Body of pancreas (tissue), 4 donors: ENCODE results near the gene TRIM37. TPM values are rescaled to one million over a fixed set of nuclear protein-coding genes. Genes with fewer than 3 reads are reported as not detected.

ENCODE experiments used
- ATAC-seq: fragments of 150-250 bp; one replicate; pipeline ENCODE4 v1.9.1; 2016
- DNase-seq, 4 donors: peaks; one replicate each; pipeline ENCODE4 v3.0.0-alpha.2; 2019
- H3K27ac ChIP-seq, 4 donors: fragments of 200-600 bp; sonication (generic); 1 replicate in 3 of 4; 2 replicates in 1 of 4; pipeline versions ENCODE4 v1.5.1 to v1.6.1; 2016 to 2019; ENCODE audit warnings: mild to moderate bottlenecking in 1 of 4, mixed read lengths in 1 of 4, moderate library complexity in 1 of 4
- H3K27me3 ChIP-seq, 2 donors: fragments of 200-600 bp; sonication (generic); one replicate each; pipeline ENCODE4 v1.6.0; 2016; ENCODE audit warnings: mild to moderate bottlenecking in 1 of 2
- H3K36me3 ChIP-seq, 2 donors: fragments of 200-600 bp; sonication (generic); replicated peaks in 1 of 2; 2 replicates each; pipeline ENCODE4 v1.5.1; 2016; ENCODE audit warnings: low read depth in 2 of 2; ENCODE audit not compliant: insufficient read depth in 1 of 2
- H3K4me1 ChIP-seq: fragments of 200-600 bp; sonication (generic); one replicate; pipeline ENCODE4 v1.6.0; 2016
- H3K4me3 ChIP-seq, 2 donors: fragments of 200-600 bp; sonication (generic); 1 replicate in 1 of 2; 2 replicates in 1 of 2; pipeline ENCODE4 v1.5.1; 2016 to 2019
- H3K9me3 ChIP-seq, 3 donors: fragments of 200-600 bp; sonication (generic); 1 replicate in 2 of 3; 2 replicates in 1 of 3; pipeline ENCODE4 v1.5.1; 2016
- CTCF ChIP-seq, 7 experiments: fragments of 450-650 bp in 4 of 7; fragments of 200-600 bp in 3 of 7; sonication (generic) in 3 of 7; IDR thresholded peaks; one replicate each; pipeline ENCODE4 v1.5.1; 2016 to 2019; ENCODE audit warnings: antibody characterized with exemption in 7 of 7
- POLR2A ChIP-seq, 3 donors: fragments of 450-650 bp; IDR thresholded peaks; one replicate each; pipeline ENCODE4 v1.6.1; 2016; ENCODE audit warnings: antibody characterized with exemption in 3 of 3, mild to moderate bottlenecking in 2 of 3
- WGBS, 2 donors: methylation state at CpG; one replicate each; pipeline ENCODE4 v1.1.5; 2017; 5-methylcytosine and 5-hydroxymethylcytosine counted together
- intact Hi-C: fragments of 100-400 bp; cut with DNase I; formaldehyde crosslinking; loops from one replicate; pipeline ENCODE4 v1.15.1; 2023
- total RNA-seq, 2 donors: library from RNA; depleted of rRNA; stranded (reverse); fragments of >200 nt; gene quantifications; one replicate each; pipeline ENCODE4 v1.1.0, GENCODE V29; 2016

Gene TRIM37
- total RNA-seq, 2 donors from 2014 or later: 11.7 to 12.2 TPM

DNA sequence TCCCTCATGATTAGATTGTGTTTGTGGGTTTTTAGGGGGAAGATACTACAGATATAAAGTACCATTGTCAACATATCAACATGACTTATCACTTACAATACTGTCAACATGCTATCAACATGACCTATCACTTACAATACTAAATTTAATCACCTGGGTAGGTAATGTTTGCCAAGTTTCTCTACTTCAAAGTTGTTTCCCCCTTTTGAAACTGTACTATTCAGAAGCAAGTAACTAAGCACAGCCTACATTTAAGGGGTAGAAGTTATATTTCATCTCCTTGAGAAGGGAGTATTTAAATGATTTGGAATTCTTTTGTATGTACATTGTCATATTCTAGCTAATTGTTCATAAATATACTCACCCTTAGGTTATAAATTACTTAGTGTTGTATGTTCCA lies 68.7 kb downstream of the TRIM37 start:
- no peak overlapping the region for H3K4me3 ChIP-seq
- H3K36me3 ChIP-seq: peaks cover 0 to 8% of the 10 kb centered on the region in 2 donors
- H3K4me1 ChIP-seq: peaks cover 12% of the 10 kb centered on the region
- H3K9me3 ChIP-seq: no peaks in the 10 kb centered on the region
- intact Hi-C loops: no loop called here
- no peak for ATAC-seq
- TF ChIP-seq CTCF (IDR thresholded peaks at IDR 0.05) (no peak), POLR2A (IDR thresholded peaks at IDR 0.05) (no peak)
- no peak for DNase-seq
- H3K27ac ChIP-seq: no peak overlapping the region
- no peaks in the 10 kb centered on the region for H3K27me3 ChIP-seq

GRCh38 chr17:59030811-59031210 lies 75.9 kb downstream of the TRIM37 start:
- DNase-seq (no peak), ATAC-seq (no peak)
- H3K27ac ChIP-seq: no peak overlapping the region
- intact Hi-C loops: no loop called here
- 94 to 100% methylated on average over 1 of the region's 1 CpG for WGBS, 2 donors
- no peaks in the 10 kb centered on the region for H3K36me3 ChIP-seq
- H3K4me3 ChIP-seq: no peak overlapping the region
- H3K9me3 ChIP-seq: no peaks in the 10 kb centered on the region
- no peaks in the 10 kb centered on the region for H3K27me3 ChIP-seq
- H3K4me1 ChIP-seq: no peaks in the 10 kb centered on the region
- TF ChIP-seq CTCF (IDR thresholded peaks at IDR 0.05): no peak
- TF ChIP-seq POLR2A (IDR thresholded peaks at IDR 0.05): no peak

DNA sequence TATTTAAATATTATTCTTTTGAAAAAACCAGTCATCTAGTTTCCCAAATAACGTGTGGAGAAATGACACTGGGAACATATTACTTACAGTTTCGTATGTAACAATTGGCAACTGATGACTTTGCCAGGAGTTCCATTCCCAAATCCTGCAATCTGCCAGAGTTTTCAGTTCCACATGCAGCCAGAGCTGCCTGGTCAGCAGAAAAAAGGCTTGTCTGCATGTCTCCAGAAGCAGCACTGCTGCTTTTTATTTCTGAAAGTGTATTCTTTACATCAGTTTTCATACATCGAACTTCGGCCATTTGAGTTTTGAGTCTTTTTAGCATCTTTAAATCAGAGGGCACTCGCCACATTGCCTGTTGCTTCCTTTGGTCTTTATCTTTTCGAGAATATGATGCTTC lies 78.4 kb downstream of the TRIM37 start:
- Histone ChIP-seq H3K4me1 (no peaks in the 10 kb centered on the region), H3K4me3 (no peak overlapping the region), H3K27ac (no peak overlapping the region), H3K9me3 (no peaks in the 10 kb centered on the region), H3K36me3 (no peaks in the 10 kb centered on the region), H3K27me3 (no peaks in the 10 kb centered on the region)
- WGBS, 2 donors: 89 to 92% methylated on average over 6 of the region's 6 CpGs
- intact Hi-C loops: loop anchor here (10.0 kb wide), 1 partner anchor 64 kb away; no protein-coding TSS in a partner anchor
- ATAC-seq (no peak), DNase-seq (no peak)
- TF ChIP-seq CTCF (IDR thresholded peaks at IDR 0.05) (no peak), POLR2A (IDR thresholded peaks at IDR 0.05) (no peak)

GRCh38 chr17:59027750-59028149 lies 78.9 kb downstream of the TRIM37 start:
- Histone ChIP-seq H3K27me3 (no peaks in the 10 kb centered on the region), H3K36me3 (no peaks in the 10 kb centered on the region), H3K27ac (no peak overlapping the region), H3K4me1 (no peaks in the 10 kb centered on the region), H3K4me3 (no peak overlapping the region), H3K9me3 (no peaks in the 10 kb centered on the region)
- 76 to 78% methylated on average over 4 of the region's 4 CpGs for WGBS, 2 donors
- DNase-seq (no peak), ATAC-seq (no peak)
- intact Hi-C loops: loop anchor here (10.0 kb wide), 1 partner anchor 63 kb away; no protein-coding TSS in a partner anchor
- TF ChIP-seq POLR2A (IDR thresholded peaks at IDR 0.05) (no peak), CTCF (IDR thresholded peaks at IDR 0.05) (no peak)

DNA sequence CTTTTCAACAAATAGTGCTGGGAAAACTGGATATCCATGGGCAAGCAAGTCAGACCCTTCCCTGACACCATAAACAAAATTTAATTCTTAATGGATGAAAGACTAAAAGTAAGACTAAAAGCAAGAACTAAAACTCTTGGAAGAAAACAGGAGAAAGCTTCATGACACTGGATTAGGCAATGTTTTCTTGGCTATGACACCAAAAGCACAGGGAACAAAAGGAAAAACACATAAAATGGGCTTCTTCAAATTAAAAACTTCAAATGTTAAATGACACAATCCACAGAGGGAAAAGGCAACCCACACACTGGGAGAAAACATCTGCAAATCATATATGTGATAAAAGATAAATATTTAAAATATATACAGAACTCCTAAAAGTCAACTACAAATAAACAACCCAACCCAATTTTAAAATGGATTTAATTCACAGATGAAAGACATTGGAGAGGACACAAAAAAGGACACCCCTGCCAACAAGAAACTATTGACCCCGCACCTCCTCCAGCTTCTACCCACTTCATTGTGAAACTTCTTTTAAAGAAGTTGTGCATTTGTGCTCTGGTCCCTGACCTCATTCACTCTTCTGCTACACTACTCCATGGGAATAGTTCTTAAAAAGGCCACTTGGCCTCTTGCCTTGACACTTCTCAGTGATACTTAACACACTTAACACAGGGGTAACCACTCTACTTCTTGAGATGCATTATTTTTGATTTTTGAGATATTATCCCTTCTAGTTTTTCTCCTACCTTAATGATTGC lies 80.3 kb downstream of the TRIM37 start:
- Histone ChIP-seq H3K27ac (no peak overlapping the region), H3K36me3 (no peaks in the 10 kb centered on the region), H3K27me3 (no peaks in the 10 kb centered on the region), H3K9me3 (no peaks in the 10 kb centered on the region), H3K4me3 (no peak overlapping the region), H3K4me1 (no peaks in the 10 kb centered on the region)
- DNase-seq (no peak), ATAC-seq (no peak)
- WGBS, 2 donors: 71 to 100% methylated on average over 1 of the region's 1 CpG
- no peak for TF ChIP-seq CTCF (IDR thresholded peaks at IDR 0.05)
- no peak for TF ChIP-seq POLR2A (IDR thresholded peaks at IDR 0.05)
- intact Hi-C loops: loop anchor here (10.0 kb wide), 1 partner anchor 62 kb away; no protein-coding TSS in a partner anchor
